HepG2 (cell line): ENCODE results near the gene GPC6. TPM values are rescaled to one million over a fixed set of nuclear protein-coding genes. Genes with fewer than 3 reads are reported as not detected.

ENCODE experiments used
- ATAC-seq: fragments of 200-7000 bp; cut with Tn5 transposase; 3 replicates; pipeline ENCODE4 v1.9.1; 2020; ENCODE audit warnings: mild to moderate bottlenecking, moderate library complexity
- BruUV-seq: library from RNA; stranded (reverse); fragments of 400-500 nt; replicated peaks from 2 replicates; lab custom pipeline; 2021; lab: Mats Ljungman, UMichigan
- CTCF ChIA-PET: fragments of 300-600 bp; formaldehyde crosslinking; extraction: SDS; loops from one replicate; lab custom pipeline; 2021; ENCODE audit warnings: low total read pairs, inconsistent platforms, low intra/inter-chr PET ratio; lab: Yijun Ruan, JAX
- POLR2A ChIA-PET: fragments of 350-600 bp; sonication (Branson Sonifier 250); formaldehyde crosslinking; loops from one replicate; lab custom pipeline; 2020; ENCODE audit warnings: antibody characterized with exemption, inconsistent platforms; lab: Yijun Ruan, JAX
- DNase-seq: peaks from one replicate; pipeline ENCODE4 v3.0.0-alpha.2; 2015; ENCODE audit warnings: low spot score
- FAIRE-seq: peaks from 3 replicates; lab custom pipeline; 2011; peaks lifted over from hg19 to GRCh38; lab: Jason Lieb, UNC
- H2AFZ ChIP-seq: one replicate; pipeline ENCODE4 v1.6.1; 2011; ENCODE audit warnings: low read length, inconsistent platforms
- H3K27ac ChIP-seq: fragments of 300-600 bp; 3 replicates; pipeline ENCODE4 v1.8.0; 2011; ENCODE audit warnings: mixed run types, mild to moderate bottlenecking, mixed read lengths, low read length, inconsistent platforms; ENCODE audit not compliant: insufficient read depth; ENCODE audit errors: extremely low read length
- H3K27me3 ChIP-seq, 2 experiments: fragments of 200-600 bp in 1 of 2; 2 replicates in 1 of 2; 3 replicates in 1 of 2; pipeline versions ENCODE4 v1.6.0 to v1.8.0; 2011; ENCODE audit warnings: low read length in 2 of 2, mild to moderate bottlenecking in 2 of 2, moderate library complexity in 2 of 2, inconsistent platforms in 1 of 2; ENCODE audit not compliant: insufficient read depth in 2 of 2, control insufficient read depth in 1 of 2
- H3K36me3 ChIP-seq, 2 experiments: fragments of 200-600 bp in 1 of 2; replicated peaks in 1 of 2; 2 replicates in 1 of 2; 3 replicates in 1 of 2; pipeline versions ENCODE4 v1.5.1 to v1.8.0; 2011; ENCODE audit warnings: low read length in 2 of 2, inconsistent platforms in 1 of 2; ENCODE audit not compliant: insufficient read depth in 2 of 2, control insufficient read depth in 1 of 2
- H3K4me1 ChIP-seq: 2 replicates; pipeline ENCODE4 v1.5.1; 2012; ENCODE audit warnings: low read length, inconsistent platforms; ENCODE audit not compliant: insufficient read depth
- H3K4me2 ChIP-seq: 2 replicates; pipeline ENCODE4 v1.6.0; 2011; ENCODE audit warnings: low read depth, low read length, inconsistent platforms
- H3K4me3 ChIP-seq, 3 experiments: fragments of 200-600 bp in 1 of 3; sonication (generic), shearing (Covaris generic) in 1 of 3; replicated peaks in 1 of 3; 2 replicates each; pipeline ENCODE4 v1.5.1; 2011 to 2016; ENCODE audit warnings: low read length in 3 of 3, inconsistent platforms in 2 of 3, low read depth in 2 of 3, mild to moderate bottlenecking in 2 of 3, control low read depth in 1 of 3, mixed read lengths in 1 of 3; ENCODE audit not compliant: insufficient read depth in 1 of 3
- H3K79me2 ChIP-seq: one replicate; pipeline ENCODE4 v1.6.1; 2011; ENCODE audit warnings: low read length, inconsistent platforms; ENCODE audit not compliant: insufficient read depth
- H3K9ac ChIP-seq: 2 replicates; pipeline ENCODE4 v1.6.0; 2011; ENCODE audit warnings: mild to moderate bottlenecking, low read depth, low read length, inconsistent platforms; ENCODE audit not compliant: insufficient read depth
- H3K9me3 ChIP-seq: 2 replicates; pipeline ENCODE4 v1.5.1; 2012; ENCODE audit warnings: mild to moderate bottlenecking, low read length
- H4K20me1 ChIP-seq: 2 replicates; pipeline ENCODE4 v1.6.0; 2011; ENCODE audit warnings: inconsistent platforms, mild to moderate bottlenecking, low read length, moderate library complexity; ENCODE audit not compliant: insufficient read depth
- JARID2 ChIP-seq: sonication (generic); formaldehyde crosslinking; IDR thresholded peaks from 2 replicates; pipeline ENCODE4 v1.8.1; 2023; ENCODE audit warnings: missing genetic modification reagents, inconsistent platforms; ENCODE audit not compliant: insufficient replicate concordance
- YY1 ChIP-seq: IDR thresholded peaks from 2 replicates; pipeline ENCODE4 v1.6.1; 2011; ENCODE audit warnings: low read length, low read depth, moderate library complexity, mild to moderate bottlenecking; ENCODE audit not compliant: insufficient read depth, insufficient replicate concordance
- ZFAT ChIP-seq: sonication (generic); formaldehyde crosslinking; conservative IDR thresholded peaks from 2 replicates; pipeline ENCODE4 v1.8.1; 2023; ENCODE audit warnings: missing genetic modification reagents, inconsistent platforms
- ZNF841 ChIP-seq: sonication (generic); formaldehyde crosslinking; IDR thresholded peaks from 2 replicates; pipeline ENCODE4 v1.8.1; 2023; ENCODE audit warnings: missing genetic modification reagents, borderline replicate concordance
- WGBS: methylation state at CpG from one replicate; pipeline ENCODE4 v1.1.6; 2017; ENCODE audit warnings: low lambda C conversion rate; 5-methylcytosine and 5-hydroxymethylcytosine counted together
- in situ Hi-C: cut with HindIII; loops from 2 replicates; pipeline ENCODE4 v1.10.0; 2017; ENCODE audit warnings: low pct_unique_long_range_greater_than_20kb; ENCODE audit not compliant: extremely low pct_ligation_motif_present
- intact Hi-C: fragments of 100-400 bp; cut with micrococcal nuclease; formaldehyde crosslinking; loops from one replicate; pipeline ENCODE4 v1.10.0; 2022; ENCODE audit not compliant: unreplicated experiment
- polyA plus RNA-seq, 8 experiments: library from polyadenylated mRNA; depleted of rRNA in 3 of 8; stranded (reverse) in 7 of 8; unstranded in 1 of 8; fragments of >200 nt; fragmentation: Illumina TruSeq in 4 of 8; extraction: Trizol in 4 of 8; gene quantifications; 2 replicates each; pipeline versions ENCODE4 v1.2.1 to v1.2.3, GENCODE V29; 2011 to 2016; ENCODE audit warnings: low read depth in 4 of 8, missing spikeins in 1 of 8, mixed read lengths in 1 of 8; ENCODE audit not compliant: insufficient read depth in 1 of 8
- total RNA-seq, 5 experiments: library from RNA; depleted of rRNA; stranded (reverse); fragments of >200 nt; fragmentation: Illumina TruSeq; extraction: Trizol; gene quantifications; 2 replicates each; pipeline ENCODE4 v1.2.3, GENCODE V29; 2016; ENCODE audit warnings: low read depth in 1 of 5
- TF ChIP-seq, protein P1 (sequence below): sonication (generic); formaldehyde crosslinking; IDR thresholded peaks from 2 replicates; pipeline ENCODE4 v1.4.0; 2020; ENCODE audit warnings: missing genetic modification reagents, borderline replicate concordance
- TF ChIP-seq, protein P2 (sequence below): sonication (generic); formaldehyde crosslinking; IDR thresholded peaks from 2 replicates; pipeline ENCODE4 v1.4.0; 2020; ENCODE audit warnings: low read depth, mild to moderate bottlenecking, missing genetic modification reagents
- TF ChIP-seq, protein P3 (sequence below), 2 experiments: IDR thresholded peaks; 2 replicates each; pipeline ENCODE4 v1.6.1; 2011 to 2012; ENCODE audit warnings: low read length in 2 of 2, borderline replicate concordance in 1 of 2, low read depth in 1 of 2, mild to moderate bottlenecking in 1 of 2, moderate library complexity in 1 of 2

GPC6 gene
- total and polyA plus RNA-seq, 2 of the 13 experiments (the other 11 are each of a cell fraction or from before 2014, with no cell fraction given): 24.5 to 33.9 TPM

DNA sequence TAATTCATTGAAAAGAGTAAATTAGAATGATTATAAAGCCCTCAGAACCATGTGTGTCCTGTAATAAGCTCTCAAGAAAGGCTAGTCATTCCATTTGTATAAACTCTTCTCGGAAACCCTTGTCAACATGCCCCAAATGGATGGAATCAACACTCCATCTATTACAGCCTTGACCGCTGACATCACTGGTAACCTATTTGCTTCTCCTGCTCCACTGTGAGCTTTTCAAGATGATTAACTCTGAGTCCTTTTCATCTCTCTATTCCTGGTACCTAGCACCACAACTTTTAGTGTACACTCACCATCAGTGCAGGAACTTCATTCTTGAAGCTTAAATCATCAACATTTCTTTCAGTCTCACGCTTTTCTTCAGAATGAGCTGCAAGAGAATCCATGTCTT is 640.9 kb downstream of the GPC6 start (continued):
- TF ChIP-seq YY1 (no peak), JARID2 (no peak), ZNF841 (CRISPR knock-in tag) (no peak)
- TF ChIP-seq, protein P1, sequence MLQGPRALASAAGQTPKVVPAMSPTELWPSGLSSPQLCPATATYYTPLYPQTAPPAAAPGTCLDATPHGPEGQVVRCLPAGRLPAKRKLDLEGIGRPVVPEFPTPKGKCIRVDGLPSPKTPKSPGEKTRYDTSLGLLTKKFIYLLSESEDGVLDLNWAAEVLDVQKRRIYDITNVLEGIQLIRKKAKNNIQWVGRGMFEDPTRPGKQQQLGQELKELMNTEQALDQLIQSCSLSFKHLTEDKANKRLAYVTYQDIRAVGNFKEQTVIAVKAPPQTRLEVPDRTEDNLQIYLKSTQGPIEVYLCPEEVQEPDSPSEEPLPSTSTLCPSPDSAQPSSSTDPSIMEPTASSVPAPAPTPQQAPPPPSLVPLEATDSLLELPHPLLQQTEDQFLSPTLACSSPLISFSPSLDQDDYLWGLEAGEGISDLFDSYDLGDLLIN: no peak
- TF ChIP-seq, protein P2, sequence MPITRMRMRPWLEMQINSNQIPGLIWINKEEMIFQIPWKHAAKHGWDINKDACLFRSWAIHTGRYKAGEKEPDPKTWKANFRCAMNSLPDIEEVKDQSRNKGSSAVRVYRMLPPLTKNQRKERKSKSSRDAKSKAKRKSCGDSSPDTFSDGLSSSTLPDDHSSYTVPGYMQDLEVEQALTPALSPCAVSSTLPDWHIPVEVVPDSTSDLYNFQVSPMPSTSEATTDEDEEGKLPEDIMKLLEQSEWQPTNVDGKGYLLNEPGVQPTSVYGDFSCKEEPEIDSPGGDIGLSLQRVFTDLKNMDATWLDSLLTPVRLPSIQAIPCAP (CRISPR knock-in tag): no peak

DNA sequence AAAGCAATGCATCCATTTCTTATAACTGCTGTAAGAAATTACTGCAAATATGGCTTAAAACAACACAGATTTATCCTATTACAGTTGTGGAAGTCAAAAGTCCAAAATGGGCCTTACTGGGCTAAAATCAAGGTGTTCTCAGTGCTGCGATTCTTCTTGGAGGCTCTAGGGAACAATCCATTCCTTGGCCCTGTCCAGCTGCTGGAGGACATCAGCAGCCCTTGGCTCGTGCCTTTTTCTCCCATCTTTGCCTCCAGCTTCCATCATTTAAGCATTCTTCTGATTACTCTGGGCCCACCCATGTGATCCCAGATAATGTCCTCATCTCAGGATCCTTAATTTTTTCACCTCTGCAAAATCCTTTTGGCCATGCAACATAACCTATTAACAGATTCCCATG is 645.8 kb downstream of the GPC6 start:
- no peak overlapping the region for H3K9ac ChIP-seq
- no TSS peak for BruUV-seq
- no peak overlapping the region for H3K27ac ChIP-seq
- CTCF ChIA-PET: no interaction called here
- H3K36me3 ChIP-seq: no peaks in the 10 kb centered on the region
- H3K4me1 ChIP-seq: no peaks in the 10 kb centered on the region
- FAIRE-seq (no peak), ATAC-seq (no peak), DNase-seq (no peak)
- no peaks in the 10 kb centered on the region for H4K20me1 ChIP-seq
- H2AFZ ChIP-seq: no peak overlapping the region
- POLR2A ChIA-PET: no interaction called here
- no peak overlapping the region for H3K4me3 ChIP-seq
- H3K27me3 ChIP-seq: no peaks in the 10 kb centered on the region
- in situ Hi-C loops: no loop called here
- intact Hi-C loops: no loop called here
- H3K9me3 ChIP-seq: no peaks in the 10 kb centered on the region
- TF ChIP-seq, protein P3, sequence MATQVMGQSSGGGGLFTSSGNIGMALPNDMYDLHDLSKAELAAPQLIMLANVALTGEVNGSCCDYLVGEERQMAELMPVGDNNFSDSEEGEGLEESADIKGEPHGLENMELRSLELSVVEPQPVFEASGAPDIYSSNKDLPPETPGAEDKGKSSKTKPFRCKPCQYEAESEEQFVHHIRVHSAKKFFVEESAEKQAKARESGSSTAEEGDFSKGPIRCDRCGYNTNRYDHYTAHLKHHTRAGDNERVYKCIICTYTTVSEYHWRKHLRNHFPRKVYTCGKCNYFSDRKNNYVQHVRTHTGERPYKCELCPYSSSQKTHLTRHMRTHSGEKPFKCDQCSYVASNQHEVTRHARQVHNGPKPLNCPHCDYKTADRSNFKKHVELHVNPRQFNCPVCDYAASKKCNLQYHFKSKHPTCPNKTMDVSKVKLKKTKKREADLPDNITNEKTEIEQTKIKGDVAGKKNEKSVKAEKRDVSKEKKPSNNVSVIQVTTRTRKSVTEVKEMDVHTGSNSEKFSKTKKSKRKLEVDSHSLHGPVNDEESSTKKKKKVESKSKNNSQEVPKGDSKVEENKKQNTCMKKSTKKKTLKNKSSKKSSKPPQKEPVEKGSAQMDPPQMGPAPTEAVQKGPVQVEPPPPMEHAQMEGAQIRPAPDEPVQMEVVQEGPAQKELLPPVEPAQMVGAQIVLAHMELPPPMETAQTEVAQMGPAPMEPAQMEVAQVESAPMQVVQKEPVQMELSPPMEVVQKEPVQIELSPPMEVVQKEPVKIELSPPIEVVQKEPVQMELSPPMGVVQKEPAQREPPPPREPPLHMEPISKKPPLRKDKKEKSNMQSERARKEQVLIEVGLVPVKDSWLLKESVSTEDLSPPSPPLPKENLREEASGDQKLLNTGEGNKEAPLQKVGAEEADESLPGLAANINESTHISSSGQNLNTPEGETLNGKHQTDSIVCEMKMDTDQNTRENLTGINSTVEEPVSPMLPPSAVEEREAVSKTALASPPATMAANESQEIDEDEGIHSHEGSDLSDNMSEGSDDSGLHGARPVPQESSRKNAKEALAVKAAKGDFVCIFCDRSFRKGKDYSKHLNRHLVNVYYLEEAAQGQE (IDR thresholded peaks at IDR 0.05; ENCODE audit: borderline replicate concordance in 1 of 2, low read depth in 1 of 2, low read length in 2 of 2): peak in 1 of 2 experiments; percentile 59; a peak in 2 of 4 replicates
- TF ChIP-seq ZFAT (CRISPR knock-in tag): no peak
- no peaks in the 10 kb centered on the region for H3K79me2 ChIP-seq
- no peak overlapping the region for H3K4me2 ChIP-seq
- whole genome bisulfite sequencing: 93% methylated on average over 2 of the region's 2 CpGs
